SK-N-MC (cell line): Measurements from ENCODE around the gene CCN5.

Experiments used
- DNase-seq: peaks from one replicate; pipeline ENCODE4 v3.0.0-alpha.2; 2011; ENCODE audit warnings: low read depth, low spot score
- H3K27ac ChIP-seq: fragments of 200-600 bp; sonication (generic); 2 replicates; pipeline ENCODE4 v1.5.1; 2016; ENCODE audit warnings: mixed run types
- H3K36me3 ChIP-seq: fragments of 200-600 bp; sonication (generic); 2 replicates; pipeline ENCODE4 v1.6.1; 2017; ENCODE audit warnings: antibody characterized with exemption, low read length, mixed read lengths; ENCODE audit not compliant: insufficient read depth
- H3K4me3 ChIP-seq: fragments of 200-600 bp; sonication (generic); 2 replicates; pipeline ENCODE4 v1.5.1; 2016
- H3K9ac ChIP-seq: fragments of 200-600 bp; sonication (generic); 2 replicates; pipeline ENCODE4 v1.8.0; 2017; ENCODE audit warnings: mixed run types, mixed read lengths; ENCODE audit not compliant: insufficient read length
- H3K9me3 ChIP-seq: fragments of 200-600 bp; sonication (generic); 2 replicates; pipeline ENCODE4 v1.6.1; 2017; ENCODE audit warnings: low read depth, mild to moderate bottlenecking, antibody characterized with exemption, low read length, moderate library complexity, mixed read lengths
- EZH2 ChIP-seq: fragments of 200-600 bp; sonication (generic); IDR thresholded peaks from one replicate; pipeline ENCODE4 v1.6.1; 2017; ENCODE audit warnings: antibody characterized with exemption
- FOXP2 ChIP-seq: optimal IDR thresholded peaks from 2 replicates; pipeline ENCODE3; 2011; ENCODE audit warnings: mild to moderate bottlenecking, moderate library complexity; ENCODE audit not compliant: insufficient read depth; ENCODE audit errors: extremely low read length, control extremely low read depth
- POLR2AphosphoS5 ChIP-seq: IDR thresholded peaks from 2 replicates; pipeline ENCODE4 v1.6.1; 2012; ENCODE audit warnings: mild to moderate bottlenecking, low read depth, low read length, borderline replicate concordance

The CCN5 gene

GRCh38 chr20:44743916-44744655 is 28.9 kb downstream of the CCN5 start:
- H3K9me3 ChIP-seq, result no peaks in the 10 kb centered on the region
- no peak overlapping the region for H3K4me3 ChIP-seq
- H3K36me3 ChIP-seq, result no peaks in the 10 kb centered on the region
- no peak overlapping the region for H3K9ac ChIP-seq
- TF ChIP-seq POLR2AphosphoS5 (no peak), EZH2 (no peak), FOXP2 (no peak)
- H3K27ac ChIP-seq, result no peak overlapping the region
- DNase-seq, result no peak

- Histone ChIP-seq H3K27ac (no peak overlapping the region), H3K9ac (no peak overlapping the region), H3K9me3 (no peaks in the 10 kb centered on the region), H3K4me3 (no peak overlapping the region), H3K36me3 (no peaks in the 10 kb centered on the region)
- DNase-seq, result no peak
- TF ChIP-seq FOXP2, result no peak
- no peak for TF ChIP-seq POLR2AphosphoS5
- TF ChIP-seq EZH2, result no peak
These were observed 30.0 kb downstream of the CCN5 start for GRCh38 chr20:44745122-44745597.

- Histone ChIP-seq H3K27ac (no peak within 1 kb of the TSS), H3K9ac (no peak within 1 kb of the TSS), H3K4me3 (peak within 1 kb of the TSS; percentile 65), H3K36me3 (no peaks in the 10 kb centered on the region), H3K9me3 (no peaks in the 10 kb centered on the region)
- TF ChIP-seq EZH2 (peak; percentile 83), POLR2AphosphoS5 (no peak)
- no peak for DNase-seq
These were observed 30.6 kb downstream of the CCN5 start, which contains the start of gene KCNK15 for GRCh38 chr20:44745598-44746366. KCNK15 (plus strand) TSS chr20:44745865; CDS start chr20:44745911, 46 bp downstream.

GRCh38 chr20:44746367-44747165 is 31.4 kb downstream of the CCN5 start:
- Histone ChIP-seq H3K27ac (no peak overlapping the region), H3K4me3 (peak overlapping the region; percentile 65; the same call in 1 of the 2 replicates), H3K9me3 (no peaks in the 10 kb centered on the region), H3K36me3 (no peaks in the 10 kb centered on the region), H3K9ac (no peak overlapping the region)
- DNase-seq, result no peak
- no peak for TF ChIP-seq EZH2
- no peak for TF ChIP-seq POLR2AphosphoS5
- no peak for TF ChIP-seq FOXP2

GRCh38 chr20:44747166-44748004 is 32.2 kb downstream of the CCN5 start:
- Histone ChIP-seq H3K36me3 (no peaks in the 10 kb centered on the region), H3K4me3 (no peak overlapping the region; the same call in 1 of the 2 replicates), H3K9ac (no peak overlapping the region), H3K9me3 (no peaks in the 10 kb centered on the region), H3K27ac (no peak overlapping the region)
- DNase-seq, result no peak
- TF ChIP-seq EZH2 (no peak), FOXP2 (no peak), POLR2AphosphoS5 (no peak)

- Histone ChIP-seq H3K9ac (no peak overlapping the region), H3K9me3 (no peaks in the 10 kb centered on the region), H3K4me3 (no peak overlapping the region), H3K36me3 (no peaks in the 10 kb centered on the region), H3K27ac (no peak overlapping the region)
- DNase-seq, result no peak
- TF ChIP-seq POLR2AphosphoS5 (no peak), FOXP2 (no peak), EZH2 (no peak)
These were observed 32.8 kb downstream of the CCN5 start for GRCh38 chr20:44748005-44748370.

GRCh38 chr20:44750081-44750805 is 35.1 kb downstream of the CCN5 start:
- no peak overlapping the region for H3K9ac ChIP-seq
- H3K9me3 ChIP-seq, result no peaks in the 10 kb centered on the region
- H3K27ac ChIP-seq, result no peak overlapping the region
- TF ChIP-seq FOXP2 (no peak), POLR2AphosphoS5 (no peak), EZH2 (no peak)
- DNase-seq, result no peak
- no peaks in the 10 kb centered on the region for H3K36me3 ChIP-seq
- H3K4me3 ChIP-seq, result no peak overlapping the region
